Esophagus (tissue), 2 donors: ENCODE data around the gene USP14. TPM values are rescaled to one million over a fixed set of nuclear protein-coding genes. Genes with fewer than 3 reads are reported as not detected.

ENCODE experiments used
- H3K27ac ChIP-seq, 2 donors: one replicate each; pipeline ENCODE4 v1.5.1; 2013; ENCODE audit warnings: low read depth in 2 of 2, mild to moderate bottlenecking in 2 of 2, inconsistent platforms in 1 of 2, low read length in 1 of 2, moderate library complexity in 1 of 2
- H3K27me3 ChIP-seq, 2 donors: one replicate each; pipeline ENCODE4 v1.6.1; 2013; ENCODE audit warnings: low read length in 2 of 2, control low read depth in 1 of 2, mild to moderate bottlenecking in 1 of 2; ENCODE audit not compliant: insufficient read depth in 2 of 2, control insufficient read depth in 1 of 2
- H3K36me3 ChIP-seq, 2 donors: one replicate each; pipeline ENCODE4 v1.6.1; 2013; ENCODE audit warnings: low read length in 1 of 2; ENCODE audit not compliant: control insufficient read depth in 2 of 2, insufficient read depth in 2 of 2
- H3K4me1 ChIP-seq, 2 donors: one replicate each; pipeline ENCODE4 v1.6.1; 2013; ENCODE audit warnings: low read length in 1 of 2; ENCODE audit not compliant: control insufficient read depth in 2 of 2, insufficient read depth in 2 of 2
- H3K4me3 ChIP-seq, 2 donors: one replicate each; pipeline ENCODE4 v1.5.1; 2013; ENCODE audit warnings: low read length in 2 of 2, mild to moderate bottlenecking in 2 of 2, low read depth in 1 of 2, moderate library complexity in 1 of 2
- H3K9me3 ChIP-seq, 2 donors: one replicate each; pipeline ENCODE4 v1.6.1; 2013; ENCODE audit warnings: mild to moderate bottlenecking in 2 of 2, low read depth in 1 of 2, low read length in 1 of 2, moderate library complexity in 1 of 2; ENCODE audit not compliant: control insufficient read depth in 2 of 2, insufficient read depth in 1 of 2
- WGBS, 2 donors: extraction: QIAGEN DNeasy Blood & Tissue Kit; methylation state at CpG; one replicate each; pipeline ENCODE4 v1.1.7; 2013; 5-methylcytosine and 5-hydroxymethylcytosine counted together
- polyA plus RNA-seq, 2 donors: library from polyadenylated mRNA; stranded (reverse); fragments of 200-250 nt; gene quantifications; one replicate each; pipeline ENCODE4 v1.2.3, GENCODE V29; 2013
- donor health status: healthy with polysubstance abuse.
- donor health status: Bipolar disorder and iron deficiency.

USP14 gene
- polyA plus RNA-seq, 2 donors, result 13.8 to 23.4 TPM

DNA sequence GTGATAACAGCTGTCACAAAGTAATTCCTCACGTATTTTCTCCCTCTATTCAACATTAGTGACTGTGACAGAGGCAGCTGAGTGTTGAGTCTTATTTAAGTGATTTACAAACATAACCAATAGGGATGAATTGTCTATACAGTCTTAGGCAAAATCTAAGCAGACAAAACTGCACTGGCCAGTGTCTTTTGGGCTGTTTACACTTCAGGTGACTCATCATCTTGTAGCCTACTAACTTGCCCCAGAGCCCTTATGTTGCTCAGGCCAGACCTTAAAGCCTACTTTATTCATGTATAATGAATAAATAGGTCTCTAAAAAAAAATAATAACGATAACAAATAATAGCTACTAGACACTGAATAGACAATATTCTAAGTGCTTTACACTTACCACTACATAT, 92.3 kb downstream of the USP14 start:
- H3K36me3 ChIP-seq, result peaks cover 6 to 10% of the 10 kb centered on the region in 2 donors
- no peaks in the 10 kb centered on the region for H3K4me1 ChIP-seq
- H3K27ac ChIP-seq, result no peak overlapping the region
- no peaks in the 10 kb centered on the region for H3K9me3 ChIP-seq
- H3K27me3 ChIP-seq, result no peaks in the 10 kb centered on the region
- 85 to 91% methylated on average over 2 of the region's 2 CpGs for WGBS, 2 donors
- H3K4me3 ChIP-seq, result no peak overlapping the region

- WGBS, 2 donors, result 99% methylated on average over 5 of the region's 5 CpGs
- no peaks in the 10 kb centered on the region for H3K27me3 ChIP-seq
- no peak overlapping the region for H3K4me3 ChIP-seq
- no peaks in the 10 kb centered on the region for H3K9me3 ChIP-seq
- peaks cover 6 to 10% of the 10 kb centered on the region in 2 donors for H3K36me3 ChIP-seq
- H3K4me1 ChIP-seq, result no peaks in the 10 kb centered on the region
- no peak overlapping the region for H3K27ac ChIP-seq
These were observed 93.2 kb downstream of the USP14 start for GRCh38 chr18:251572-251971.

DNA sequence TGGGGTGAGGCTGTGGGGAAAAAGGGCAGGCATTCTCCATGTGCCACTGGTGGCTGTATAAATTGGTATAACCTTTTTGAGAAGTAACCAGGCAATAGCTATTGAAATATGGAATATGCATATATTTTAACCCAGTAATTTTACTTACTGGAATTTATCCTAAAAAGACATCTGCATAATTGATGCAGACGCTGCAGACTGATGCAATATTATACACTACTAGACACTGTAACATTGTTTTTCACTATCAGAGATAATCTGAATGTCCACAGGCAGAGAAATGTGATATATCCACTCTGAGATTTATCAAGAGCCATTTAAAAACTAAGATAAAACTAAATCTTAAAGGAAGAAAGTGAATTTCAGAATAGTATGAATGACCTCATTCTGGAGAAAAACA, 94.8 kb downstream of the USP14 start:
- no peaks in the 10 kb centered on the region for H3K4me1 ChIP-seq
- no peak overlapping the region for H3K4me3 ChIP-seq
- peaks cover 7 to 8% of the 10 kb centered on the region in 2 donors for H3K36me3 ChIP-seq
- WGBS, 2 donors, result 85 to 92% methylated on average over 1 of the region's 1 CpG
- H3K9me3 ChIP-seq, result no peaks in the 10 kb centered on the region
- H3K27me3 ChIP-seq, result no peaks in the 10 kb centered on the region
- no peak overlapping the region for H3K27ac ChIP-seq

DNA sequence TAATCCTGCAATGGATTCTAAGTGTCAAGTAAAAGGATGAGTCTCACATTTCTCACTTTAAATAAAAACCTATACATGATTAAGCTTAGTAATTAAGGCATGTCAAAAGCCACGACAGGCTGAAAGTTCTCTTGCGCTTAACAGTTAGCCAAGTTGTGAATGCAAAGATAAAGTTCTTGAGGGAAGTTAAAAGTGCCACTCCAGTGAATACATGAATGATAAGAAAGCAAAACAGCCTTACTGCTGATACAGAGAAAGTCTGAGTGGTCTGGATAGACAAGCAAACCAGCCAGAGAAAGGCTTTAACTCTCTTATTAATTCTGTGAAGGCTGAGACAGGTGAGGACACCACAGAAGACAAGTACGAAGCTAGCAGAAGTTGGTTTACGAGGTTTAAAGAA, 96.8 kb downstream of the USP14 start:
- H3K4me3 ChIP-seq, result no peak overlapping the region
- H3K36me3 ChIP-seq, result peaks cover 5 to 6% of the 10 kb centered on the region in 2 donors
- H3K27me3 ChIP-seq, result no peaks in the 10 kb centered on the region
- no peaks in the 10 kb centered on the region for H3K9me3 ChIP-seq
- 95 to 97% methylated on average over 4 of the region's 4 CpGs for WGBS, 2 donors
- H3K4me1 ChIP-seq, result no peaks in the 10 kb centered on the region
- no peak overlapping the region for H3K27ac ChIP-seq

DNA sequence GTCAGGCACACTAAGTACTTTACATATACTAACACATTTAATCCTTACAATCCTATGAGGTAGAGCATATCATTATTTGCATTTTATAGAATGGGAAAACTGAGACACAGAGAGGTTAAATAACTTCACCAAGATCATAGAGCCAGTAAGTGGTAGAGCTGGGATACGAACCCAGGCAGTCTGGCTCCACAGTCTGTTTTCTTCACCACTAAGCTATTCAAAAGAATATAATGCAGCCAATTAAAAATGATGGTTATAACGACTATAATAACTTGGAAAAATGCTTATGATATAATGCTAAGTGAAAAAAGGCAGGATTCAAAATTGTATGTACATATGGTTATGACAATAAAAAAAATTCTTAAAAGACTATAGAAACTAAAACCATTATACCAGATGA, 102.2 kb downstream of the USP14 start:
- Histone ChIP-seq H3K9me3 (no peaks in the 10 kb centered on the region), H3K4me1 (no peaks in the 10 kb centered on the region), H3K4me3 (no peak overlapping the region), H3K36me3 (peaks cover 1 to 7% of the 10 kb centered on the region in 2 donors), H3K27me3 (no peaks in the 10 kb centered on the region), H3K27ac (no peak overlapping the region)
- 78 to 81% methylated on average over 2 of the region's 2 CpGs for WGBS, 2 donors

DNA sequence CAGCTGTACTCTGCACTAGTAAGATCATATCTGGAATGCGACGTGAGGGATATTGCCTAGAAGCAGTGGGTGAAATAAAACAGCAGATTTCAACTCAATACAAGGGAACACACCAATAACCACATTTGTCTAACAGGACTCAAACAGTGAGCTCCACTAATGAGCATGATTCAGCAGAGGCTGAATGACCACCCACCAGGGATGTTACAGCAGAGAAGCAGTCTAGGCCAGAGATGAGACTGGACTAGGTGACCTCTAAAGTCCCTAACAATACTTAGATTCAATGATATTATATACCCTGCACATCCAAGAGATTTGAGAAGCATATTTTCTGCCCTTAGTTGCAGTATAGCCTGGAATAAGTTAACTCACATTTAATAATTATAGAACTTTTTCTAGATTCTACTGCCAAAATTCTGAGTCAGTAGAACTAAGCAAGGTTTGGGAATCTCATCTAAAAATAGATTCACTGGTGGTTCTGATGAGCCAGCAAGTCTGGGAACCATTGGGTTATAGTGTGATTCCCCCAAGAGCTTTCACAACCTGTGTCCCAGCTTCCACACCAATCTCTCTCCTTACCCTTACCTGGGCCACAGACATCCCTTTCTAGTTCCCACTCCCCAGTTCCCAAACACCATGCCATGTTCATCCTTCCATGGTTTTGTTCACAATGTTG, 103.2 kb downstream of the USP14 start:
- WGBS, 2 donors, result 94 to 100% methylated on average over 2 of the region's 2 CpGs
- no peaks in the 10 kb centered on the region for H3K4me1 ChIP-seq
- H3K4me3 ChIP-seq, result no peak overlapping the region
- no peaks in the 10 kb centered on the region for H3K27me3 ChIP-seq
- H3K9me3 ChIP-seq, result no peaks in the 10 kb centered on the region
- H3K27ac ChIP-seq, result no peak overlapping the region
- H3K36me3 ChIP-seq, result peaks cover 0 to 7% of the 10 kb centered on the region in 2 donors

Other genes starting within 250 kb of the USP14 start
- gene TUBB8B, start 108.9 kb upstream of the USP14 start, polyA plus RNA-seq, result under 1 TPM; 0.16 to 0.82 TPM
- gene THOC1, start 109.5 kb downstream of the USP14 start, polyA plus RNA-seq, result 10 to 100 TPM; 17.6 to 39.2 TPM